ENCODE results near the gene RNU2-1.

DNA sequence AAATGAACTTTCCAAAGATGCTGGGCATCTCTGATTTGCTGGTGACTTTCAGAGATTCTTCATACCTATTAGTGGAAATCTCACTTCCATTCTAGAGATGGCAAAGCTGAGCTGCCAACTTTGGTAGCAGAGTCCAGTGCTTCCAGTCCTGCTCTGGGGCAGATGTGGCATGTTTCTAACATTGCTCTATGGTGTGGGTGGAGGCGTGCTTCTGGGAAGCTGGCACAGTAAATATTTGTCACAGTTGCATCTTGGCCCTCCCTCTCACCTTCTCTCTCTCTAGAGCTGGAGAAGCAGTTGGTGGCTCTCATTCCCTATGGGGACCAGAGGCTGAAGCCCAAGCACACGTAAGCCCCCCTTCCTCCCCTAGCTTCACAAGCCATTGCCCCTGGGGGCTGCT lies 20.2 kb downstream of the RNU2-1 start:
- no peak for TF ChIP-seq CTCF (IDR thresholded peaks at IDR 0.05)
- no peak for TF ChIP-seq POLR2A (IDR thresholded peaks at IDR 0.05)

Data from sigmoid colon (tissue), 3 donors.